Head of caudate nucleus (tissue), 42 donors: Measurements from ENCODE around the gene PRRC2B.

ENCODE experiments used
- DNase-seq, 42 donors: peaks; one replicate each; pipeline versions ENCODE4 v3.0.0 to v3.0.0-alpha.2; 2020 to 2021; ENCODE audit warnings: mixed read lengths in 7 of 42
- intact Hi-C: fragments of 100-400 bp; cut with DNase I; formaldehyde crosslinking; loops from one replicate; pipeline ENCODE4 v1.15.0; 2022

Gene PRRC2B

DNA sequence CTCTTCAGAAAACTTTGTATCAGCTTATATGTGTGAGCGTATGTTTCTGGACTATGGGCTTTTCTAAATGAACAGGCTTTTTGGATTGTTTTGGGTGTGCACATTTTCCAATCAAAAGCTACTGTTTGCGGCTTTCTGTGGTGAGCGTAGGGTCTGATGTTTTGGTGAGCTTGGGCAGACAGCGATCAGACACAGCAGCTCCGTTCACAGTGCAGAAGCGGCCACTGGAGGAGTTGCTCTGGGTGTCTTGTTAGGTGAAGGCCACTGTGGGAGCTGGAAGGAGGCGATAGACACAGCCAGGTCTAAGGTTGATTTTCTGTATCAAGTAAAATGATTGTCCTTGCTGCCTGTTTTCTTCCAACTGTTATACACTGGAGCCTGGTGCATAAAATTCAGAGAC, 11.1 kb downstream of the PRRC2B start:
- DNase-seq, result peak in 14 of 42 donors; percentile 28 to 73 (median 54)

DNA sequence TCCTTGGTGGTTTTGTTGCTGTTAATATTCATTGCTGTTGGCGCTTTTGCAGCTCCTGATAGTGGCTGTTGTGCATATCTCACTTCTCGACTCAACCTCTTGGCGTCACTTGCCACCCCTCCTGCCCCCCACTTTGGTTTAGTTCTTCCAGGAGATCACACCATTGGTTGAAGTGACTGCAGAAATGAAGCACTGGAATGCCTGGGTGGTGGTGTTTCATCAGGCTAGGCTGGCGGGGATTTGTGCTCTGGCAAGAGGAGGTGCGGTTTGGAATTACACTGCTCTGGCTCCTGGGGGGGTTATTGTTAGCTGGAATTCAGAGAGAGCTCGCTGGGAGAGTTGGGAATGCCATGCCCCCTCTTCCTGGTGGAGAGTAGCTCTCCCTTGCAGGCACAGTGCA, 11.5 kb downstream of the PRRC2B start:
- DNase-seq, result peak in 9 of 42 donors; percentile 20 to 76 (median 33)
- intact Hi-C loops, result no loop called here

More for the DNA sequence above, 11.1 kb downstream of the PRRC2B start:
- intact Hi-C loops, result no loop called here

DNA sequence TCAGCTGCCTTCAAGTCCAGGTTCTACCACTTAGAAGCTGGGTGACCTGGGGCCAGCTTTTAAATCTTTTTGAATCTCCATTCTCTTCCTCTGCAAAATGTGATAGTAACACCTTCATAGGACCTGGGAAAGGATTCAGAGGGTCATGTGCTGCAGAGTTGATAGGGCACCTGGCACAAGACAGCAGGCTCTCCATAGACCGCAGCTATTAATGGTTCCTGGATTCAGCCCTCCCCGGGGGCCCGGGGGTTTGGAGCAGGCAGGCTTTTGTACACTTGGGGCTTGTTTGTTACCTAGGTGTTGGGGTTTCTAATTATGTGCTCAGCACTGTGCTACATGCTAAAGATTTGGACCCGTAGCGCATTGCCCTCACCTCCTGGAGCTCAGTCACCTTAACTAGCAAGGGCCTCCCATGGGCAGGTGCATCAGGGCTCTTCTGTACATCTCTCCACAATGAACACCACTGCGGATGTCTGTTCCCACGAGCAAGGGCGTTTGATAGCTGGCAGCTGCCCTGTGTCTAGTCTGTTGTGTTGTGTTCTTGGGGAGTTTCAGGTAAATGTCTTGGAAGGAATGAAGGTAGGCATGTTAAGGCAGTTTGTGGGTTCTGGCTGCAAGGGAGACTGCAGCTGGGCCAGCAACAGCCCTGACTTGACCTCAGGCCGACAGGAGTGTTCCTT, 12.1 kb downstream of the PRRC2B start:
- intact Hi-C loops, result no loop called here
- DNase-seq, result peak in 1 of 42 donors; percentile 26

DNA sequence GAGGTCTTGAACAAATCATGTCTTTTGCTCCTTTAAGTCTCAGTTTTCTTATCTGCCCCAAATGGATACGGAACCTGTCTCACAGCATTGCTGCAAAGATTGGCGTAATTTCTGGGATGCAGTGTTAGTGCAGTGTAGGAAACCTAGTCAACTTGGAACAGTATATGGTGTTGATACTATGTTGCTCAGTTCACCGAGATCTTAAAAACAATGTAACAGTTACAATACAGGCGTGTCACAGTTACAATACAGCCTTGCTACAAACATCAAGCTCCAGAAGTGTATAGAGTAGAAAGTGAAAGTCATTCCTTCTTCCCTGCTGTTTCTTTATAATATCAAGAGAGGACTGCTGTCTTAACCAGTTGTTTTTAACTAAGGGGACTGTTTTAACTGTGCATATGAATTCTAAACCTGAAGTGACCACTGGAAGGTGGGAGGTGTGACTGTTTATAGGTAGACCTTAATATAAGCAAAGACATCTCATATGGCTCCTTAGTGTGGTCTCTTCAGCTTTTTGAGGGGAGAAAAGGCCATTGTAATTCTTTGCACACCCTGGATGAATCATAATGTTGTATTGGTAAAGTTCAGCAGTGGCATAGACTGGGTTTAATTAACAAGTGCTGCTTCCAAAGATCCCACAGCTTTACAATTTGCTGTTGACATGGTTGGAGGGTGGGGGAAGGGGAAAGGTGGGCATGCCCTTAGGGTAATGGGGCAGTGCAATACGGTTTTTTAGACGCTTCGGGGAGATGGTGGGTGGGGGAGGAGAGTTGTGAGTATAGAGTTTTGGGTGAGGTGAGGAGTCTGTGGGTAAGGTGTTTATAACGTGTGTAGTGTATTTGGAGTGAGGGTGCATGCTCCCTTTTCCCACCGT, 12.9 kb downstream of the PRRC2B start:
- DNase-seq, result no peak
- intact Hi-C loops, result no loop called here

DNA sequence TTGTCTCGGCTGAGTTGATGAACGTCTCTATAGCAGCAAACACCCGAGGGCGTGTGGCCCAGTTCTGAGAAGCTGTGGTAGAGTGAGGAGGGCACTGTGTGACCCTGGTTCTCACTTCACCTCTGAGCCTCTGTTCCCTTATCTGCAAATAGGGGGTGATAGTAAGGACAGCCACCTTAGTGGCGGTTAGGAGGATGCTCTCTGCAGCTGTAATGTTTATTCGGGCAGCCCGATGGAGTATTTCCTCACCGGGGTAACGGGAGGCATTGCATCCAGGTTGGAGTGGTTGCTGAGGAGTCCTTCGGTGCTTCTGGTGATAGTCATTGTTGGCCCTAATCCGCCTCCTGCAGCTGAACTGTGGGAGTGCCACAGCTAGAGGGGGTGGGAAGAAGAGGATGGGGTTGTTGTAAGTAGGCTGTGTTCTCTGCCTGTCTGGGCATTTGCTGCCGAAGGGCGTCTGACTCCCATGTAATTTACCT, 13.9 kb downstream of the PRRC2B start:
- intact Hi-C loops, result no loop called here
- DNase-seq, result peak in 38 of 42 donors; percentile 44 to 86 (median 66)

DNA sequence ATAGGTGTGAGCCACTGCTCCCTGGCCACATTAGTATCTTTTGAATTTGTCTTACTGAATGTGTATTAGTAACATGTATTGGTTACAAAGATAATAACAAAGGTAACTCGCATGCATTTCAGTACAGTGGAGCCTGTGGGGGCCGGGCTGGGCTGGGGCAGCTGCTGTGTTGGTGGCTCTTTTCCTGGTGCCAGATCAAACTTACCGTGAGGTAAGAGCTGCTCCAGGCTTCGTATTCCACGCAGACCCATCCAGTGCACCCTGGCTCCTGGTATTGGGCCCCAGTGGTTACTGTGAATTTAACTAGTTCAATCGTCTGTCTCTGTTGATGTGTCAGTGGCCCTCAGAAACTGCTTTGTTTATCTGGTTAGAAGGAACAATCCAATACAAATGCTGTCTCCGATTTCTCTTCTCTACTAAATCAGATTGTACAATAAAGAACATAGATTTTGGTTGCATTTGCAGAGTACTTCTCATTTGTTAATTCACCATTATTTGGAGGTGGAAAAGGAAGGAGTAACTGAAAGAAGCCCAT, 15.6 kb downstream of the PRRC2B start:
- intact Hi-C loops, result no loop called here
- no peak for DNase-seq

DNA sequence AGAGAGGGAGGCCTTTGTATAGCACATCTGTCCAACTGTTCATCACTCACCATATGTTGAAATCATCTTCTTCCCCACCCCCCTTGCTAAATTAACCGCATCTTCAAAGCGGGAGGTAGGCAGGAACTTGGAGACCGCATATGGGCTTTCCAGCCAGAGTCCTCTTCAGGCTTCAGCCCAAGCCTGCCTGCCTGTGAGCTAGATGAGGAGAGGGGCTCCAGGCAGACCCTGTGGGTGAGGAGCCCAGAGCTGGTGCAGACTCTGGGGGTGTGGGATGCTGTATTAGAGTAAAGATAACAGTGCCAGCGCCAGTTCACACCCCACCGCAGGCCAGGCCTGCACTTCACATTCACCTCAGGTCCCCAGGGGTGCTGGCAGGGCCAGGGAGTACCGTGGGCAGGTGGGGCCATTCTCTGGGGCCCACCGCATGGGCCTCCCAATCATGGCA, 16.2 kb downstream of the PRRC2B start:
- intact Hi-C loops, result no loop called here
- DNase-seq, result peak in 1 of 42 donors; percentile 29

DNA sequence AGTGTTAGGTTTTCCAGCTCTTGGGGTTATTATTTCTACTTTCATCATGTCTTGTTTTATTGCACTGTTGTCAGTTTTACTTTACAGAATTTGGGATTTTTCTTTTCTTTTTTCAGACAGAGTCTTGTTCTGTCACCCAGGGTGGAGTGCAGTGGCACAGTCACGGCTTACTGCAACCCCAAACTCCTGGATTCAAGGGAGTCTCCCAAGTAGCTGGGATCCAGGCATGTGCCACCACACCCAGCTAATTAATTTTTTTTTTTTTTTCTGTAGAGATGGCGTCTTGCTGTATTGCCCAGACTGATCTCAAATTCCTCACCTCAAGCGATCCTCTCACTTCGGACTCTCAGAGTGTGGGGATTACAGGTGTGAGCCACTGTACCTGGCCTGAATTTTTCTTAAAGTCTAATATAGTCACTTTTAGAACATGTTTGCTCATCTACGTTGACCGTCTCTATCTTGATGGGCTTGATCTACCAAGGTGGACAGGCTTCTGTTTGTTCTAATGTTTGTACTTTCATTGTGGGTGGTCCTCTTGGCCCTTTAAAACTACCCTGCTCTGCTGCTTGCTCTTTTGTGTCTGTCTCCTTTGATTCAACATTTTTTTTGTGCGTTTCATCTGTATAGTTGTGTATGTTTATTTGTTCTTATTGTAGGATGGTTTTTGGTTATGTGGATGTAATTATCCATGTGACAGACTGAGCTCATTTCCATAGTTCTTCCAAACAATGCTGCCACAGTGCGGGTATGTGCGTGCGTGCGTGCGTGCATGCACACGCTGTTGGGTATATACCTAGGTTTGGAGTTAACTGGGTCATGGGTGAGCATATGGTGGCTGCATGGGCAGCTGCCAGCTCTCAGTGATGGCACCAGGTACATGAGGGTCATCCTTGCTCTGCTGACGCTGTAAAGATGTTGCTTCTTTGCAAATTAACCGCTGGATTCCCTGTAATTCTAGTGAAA, 18.1 kb downstream of the PRRC2B start:
- intact Hi-C loops, result no loop called here
- DNase-seq, result peak in 4 of 42 donors; percentile 24 to 41 (median 30)

DNA sequence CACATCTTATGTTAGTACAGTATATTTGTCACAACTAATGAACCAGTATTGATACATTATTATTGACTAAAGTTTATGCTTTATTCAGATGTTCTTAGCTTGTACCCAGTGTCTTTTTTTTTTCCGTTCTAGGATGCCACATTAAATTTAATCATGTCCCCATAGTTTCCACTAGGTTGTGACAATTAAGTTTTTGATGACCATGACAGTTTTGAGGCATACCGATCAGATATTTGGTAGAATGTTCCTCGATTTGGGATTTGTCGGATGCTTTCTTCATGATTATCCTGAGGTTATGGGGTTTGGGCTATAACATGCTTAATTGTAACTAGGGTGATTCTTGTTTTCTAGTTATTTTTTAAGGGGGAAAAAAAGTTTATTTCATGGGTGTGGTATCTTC, 22.6 kb downstream of the PRRC2B start:
- intact Hi-C loops, result no loop called here
- DNase-seq, result no peak

DNA sequence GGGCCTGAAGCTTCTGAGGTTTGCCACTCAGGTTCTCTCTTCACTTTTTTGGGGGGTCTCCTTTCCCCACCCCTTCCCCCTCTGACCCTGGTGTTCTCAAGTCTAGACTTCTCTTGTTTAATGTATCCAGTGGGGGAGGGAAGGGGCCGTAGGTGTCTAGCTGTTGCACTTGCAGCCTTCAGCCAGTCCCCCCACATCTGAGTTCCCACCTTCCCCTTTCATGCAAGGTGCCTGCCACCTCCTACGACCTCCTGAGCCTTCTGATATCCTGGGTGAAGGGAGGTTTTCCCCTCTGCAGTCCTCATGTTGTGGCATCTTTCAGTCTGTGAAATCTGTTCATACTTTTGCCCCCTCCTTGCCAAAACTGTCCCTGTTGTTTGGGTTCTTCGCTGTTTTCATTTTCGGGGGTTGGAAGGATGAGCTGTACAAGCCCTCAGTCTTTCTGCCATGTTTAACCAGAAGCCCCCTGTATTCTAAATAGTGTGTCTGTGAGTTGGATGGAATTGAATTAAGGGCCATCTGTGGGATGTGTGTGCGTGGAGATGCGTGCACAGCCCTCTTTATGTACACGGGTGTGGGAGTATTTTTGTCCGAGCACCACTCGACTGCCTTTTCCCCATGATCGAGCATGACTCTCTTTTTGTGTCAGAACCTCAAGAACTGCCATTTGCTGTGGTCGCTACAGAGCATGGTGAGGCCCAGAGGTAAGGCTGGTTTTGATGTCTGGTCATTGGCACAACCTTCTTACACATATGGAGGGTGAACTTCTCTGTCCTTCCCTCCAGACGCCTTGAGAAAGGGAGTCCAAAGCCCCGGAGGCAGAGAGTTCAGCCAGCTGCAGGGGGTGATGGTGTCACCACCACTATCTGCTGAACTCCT, 23.6 kb downstream of the PRRC2B start:
- intact Hi-C loops, result no loop called here
- DNase-seq, result no peak

DNA sequence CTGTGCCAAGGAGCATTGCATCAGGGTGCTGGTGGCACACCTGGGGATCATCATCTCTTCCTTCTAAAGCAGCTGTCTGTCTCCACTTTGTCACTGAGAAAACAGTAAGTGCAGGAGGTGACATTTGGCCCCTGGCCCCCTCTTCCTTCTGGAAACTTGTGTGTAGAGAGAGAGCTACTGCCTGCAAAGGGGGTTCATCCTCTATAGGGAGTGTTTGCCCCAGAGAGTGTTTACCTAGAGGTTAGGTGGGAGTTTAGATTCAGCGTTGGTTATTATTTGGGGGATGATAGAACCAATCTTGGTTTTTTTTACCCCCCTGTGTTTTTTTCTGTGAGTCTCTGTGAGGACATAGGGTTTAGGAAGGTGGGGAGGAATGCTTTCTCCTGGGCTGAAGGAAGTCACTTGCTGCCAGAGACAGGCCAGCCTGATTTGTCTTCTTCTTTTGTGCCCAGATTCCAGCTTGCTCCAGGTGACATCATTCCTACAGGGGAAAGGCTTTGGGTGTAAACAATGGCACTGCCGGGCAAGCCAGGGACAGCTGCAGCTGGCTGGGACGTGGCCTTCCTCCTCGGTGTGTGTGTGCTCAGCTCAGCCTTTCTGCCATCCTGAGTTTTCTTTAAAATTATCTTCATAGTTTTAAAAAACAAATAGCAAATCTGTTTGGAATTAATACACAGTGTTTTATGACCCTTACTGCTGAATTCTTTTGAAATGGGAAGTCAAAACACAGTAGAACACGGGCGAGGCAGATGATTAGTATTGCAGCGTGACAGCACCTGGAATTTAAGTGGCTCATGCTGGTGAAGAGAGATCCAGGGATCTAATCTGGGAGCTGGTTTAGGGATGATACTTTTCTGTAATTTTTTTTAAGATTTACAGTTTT, 24.5 kb downstream of the PRRC2B start:
- intact Hi-C loops, result no loop called here
- DNase-seq, result peak in 28 of 42 donors; percentile 35 to 73 (median 60)

DNA sequence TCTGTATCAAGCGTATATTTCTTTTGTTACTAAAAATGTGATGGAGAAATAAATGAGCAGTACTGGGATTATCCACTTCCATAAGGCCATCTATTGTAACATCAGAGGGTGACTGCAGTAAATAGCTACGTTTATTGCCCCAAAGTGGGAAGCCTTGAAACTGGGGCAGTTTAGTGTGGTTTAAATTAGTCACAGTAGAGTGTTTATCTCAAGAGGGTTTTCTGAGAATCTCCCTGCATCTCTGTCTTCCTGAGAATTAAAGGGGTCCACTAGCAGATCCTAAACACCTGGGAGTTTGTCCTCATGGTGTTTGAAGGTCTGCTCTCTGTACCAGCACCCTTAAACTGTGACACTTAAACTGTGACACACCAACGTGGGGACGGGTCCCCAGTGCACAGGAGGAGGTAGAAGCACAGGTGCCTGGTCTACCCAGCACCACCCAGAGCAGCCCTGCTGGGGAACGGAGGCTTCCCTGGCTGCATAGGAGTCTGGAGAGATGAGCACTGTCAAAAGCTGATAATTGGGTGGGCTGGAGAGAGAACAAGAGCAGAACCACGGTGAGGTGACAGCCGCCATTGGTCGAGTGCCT, 25.2 kb downstream of the PRRC2B start:
- intact Hi-C loops, result no loop called here
- peak in 1 of 42 donors; percentile 33 for DNase-seq

DNA sequence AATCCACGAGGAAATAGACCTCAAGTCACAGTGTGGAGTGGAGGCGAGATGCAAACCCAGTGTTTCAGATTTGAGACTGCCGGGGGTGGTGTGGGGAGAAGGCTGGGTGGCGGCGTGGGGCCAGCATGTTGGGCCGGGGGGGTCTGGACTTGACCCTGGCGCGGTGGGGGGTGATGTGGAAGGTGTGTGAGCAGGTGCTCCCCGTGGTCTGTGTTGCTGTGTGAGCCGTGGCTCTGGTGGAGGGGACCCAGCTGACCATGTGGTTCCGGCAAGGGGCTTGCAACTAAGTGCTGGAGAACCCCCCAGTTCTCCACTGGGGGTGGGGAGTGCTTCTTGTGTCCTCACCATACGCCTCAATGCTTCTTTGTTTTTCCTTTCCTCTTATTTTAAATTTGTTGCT, 25.8 kb downstream of the PRRC2B start:
- intact Hi-C loops, result no loop called here
- DNase-seq, result no peak

DNA sequence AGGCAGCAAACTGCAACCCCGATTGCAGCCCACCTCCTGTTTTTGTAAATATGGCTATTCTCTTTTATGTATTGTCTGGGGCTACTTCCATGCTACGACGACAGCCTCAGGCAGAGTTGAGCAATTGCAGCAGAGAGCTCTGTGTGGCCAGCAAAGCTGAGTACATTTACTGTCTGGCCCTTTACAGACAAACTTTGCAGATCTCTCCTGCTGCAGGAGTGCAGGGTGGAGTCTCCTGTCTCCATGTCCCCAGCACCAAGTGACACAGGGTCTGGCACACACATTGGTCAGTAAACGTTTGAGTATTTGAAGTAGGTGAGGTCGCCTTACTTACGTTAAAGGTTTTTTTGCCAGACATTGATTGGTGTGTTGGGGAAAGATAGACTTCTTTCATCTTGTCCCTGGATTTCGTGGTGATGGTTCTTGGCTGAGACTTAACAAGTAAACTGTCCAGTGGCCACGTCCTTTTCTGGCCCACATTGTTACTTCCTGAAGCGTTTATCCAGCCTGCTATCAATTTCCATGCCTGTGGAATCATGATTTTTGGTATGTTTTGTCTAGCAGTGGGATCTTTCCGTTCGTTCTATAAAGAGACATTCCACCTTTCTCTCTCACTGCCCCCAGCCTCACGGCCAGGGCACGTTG, 27.2 kb downstream of the PRRC2B start:
- DNase-seq, result peak in 1 of 42 donors; percentile 48
- intact Hi-C loops, result no loop called here

DNA sequence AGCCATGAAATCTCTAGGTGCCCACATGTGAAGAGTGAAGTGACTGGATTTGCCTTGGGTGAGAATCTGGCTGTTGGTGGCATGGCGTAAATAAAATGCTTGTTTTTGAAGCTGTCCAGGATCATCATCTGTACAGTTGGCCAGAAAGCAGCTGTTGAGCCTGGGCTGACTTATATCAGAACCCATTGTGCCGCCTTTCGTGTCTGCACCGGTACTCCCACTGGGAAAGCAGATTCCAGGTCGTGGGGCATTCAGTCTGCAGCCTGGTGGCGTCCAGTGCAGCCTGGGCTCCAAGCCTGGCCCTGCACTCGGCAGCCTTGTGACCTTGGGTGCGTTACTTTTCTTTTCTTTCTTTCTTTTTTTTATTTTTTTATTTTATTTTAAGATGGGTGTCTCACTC, 27.8 kb downstream of the PRRC2B start:
- no peak for DNase-seq

DNA sequence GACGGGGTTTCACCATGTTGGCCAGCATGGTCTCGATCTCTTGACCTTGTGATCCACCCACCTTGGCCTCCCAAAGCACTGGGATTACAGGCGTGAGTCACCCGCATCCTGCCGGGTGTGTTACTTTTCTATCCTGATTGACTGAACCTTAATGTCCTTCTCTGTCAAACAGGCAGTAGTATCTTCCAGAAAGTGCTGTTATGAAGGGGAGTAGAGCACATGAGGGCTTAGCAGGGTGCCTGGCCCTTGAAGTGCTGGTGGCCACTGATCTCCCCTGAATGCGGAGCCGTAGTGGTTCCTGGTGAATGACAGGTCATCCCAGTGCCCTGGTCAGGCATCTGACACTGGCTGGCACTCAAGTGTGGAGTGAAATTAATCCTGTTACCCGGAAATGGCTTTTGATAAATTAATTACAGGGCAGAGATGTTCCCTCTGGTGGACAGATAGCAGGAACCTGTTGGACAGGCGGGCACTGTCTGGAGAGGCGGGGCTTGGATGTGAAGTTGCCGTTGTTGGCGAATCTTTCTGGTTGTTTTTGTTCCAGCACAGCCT, 28.4 kb downstream of the PRRC2B start:
- intact Hi-C loops, result no loop called here

More for the DNA sequence above, 27.8 kb downstream of the PRRC2B start:
- intact Hi-C loops, result no loop called here

More for the DNA sequence above, 28.4 kb downstream of the PRRC2B start:
- DNase-seq, result peak in 3 of 42 donors; percentile 23 to 45 (median 40)
